GM12872 (cell line): Measurements from ENCODE around the gene CCN2.

Experiments
- TF ChIP-seq, protein P1 (sequence below): IDR thresholded peaks from 3 replicates; pipeline ENCODE4 v1.5.1; 2011; ENCODE audit warnings: low read depth, mild to moderate bottlenecking, low read length, moderate library complexity; ENCODE audit not compliant: insufficient read depth

Gene CCN2, protein sequence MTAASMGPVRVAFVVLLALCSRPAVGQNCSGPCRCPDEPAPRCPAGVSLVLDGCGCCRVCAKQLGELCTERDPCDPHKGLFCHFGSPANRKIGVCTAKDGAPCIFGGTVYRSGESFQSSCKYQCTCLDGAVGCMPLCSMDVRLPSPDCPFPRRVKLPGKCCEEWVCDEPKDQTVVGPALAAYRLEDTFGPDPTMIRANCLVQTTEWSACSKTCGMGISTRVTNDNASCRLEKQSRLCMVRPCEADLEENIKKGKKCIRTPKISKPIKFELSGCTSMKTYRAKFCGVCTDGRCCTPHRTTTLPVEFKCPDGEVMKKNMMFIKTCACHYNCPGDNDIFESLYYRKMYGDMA

DNA sequence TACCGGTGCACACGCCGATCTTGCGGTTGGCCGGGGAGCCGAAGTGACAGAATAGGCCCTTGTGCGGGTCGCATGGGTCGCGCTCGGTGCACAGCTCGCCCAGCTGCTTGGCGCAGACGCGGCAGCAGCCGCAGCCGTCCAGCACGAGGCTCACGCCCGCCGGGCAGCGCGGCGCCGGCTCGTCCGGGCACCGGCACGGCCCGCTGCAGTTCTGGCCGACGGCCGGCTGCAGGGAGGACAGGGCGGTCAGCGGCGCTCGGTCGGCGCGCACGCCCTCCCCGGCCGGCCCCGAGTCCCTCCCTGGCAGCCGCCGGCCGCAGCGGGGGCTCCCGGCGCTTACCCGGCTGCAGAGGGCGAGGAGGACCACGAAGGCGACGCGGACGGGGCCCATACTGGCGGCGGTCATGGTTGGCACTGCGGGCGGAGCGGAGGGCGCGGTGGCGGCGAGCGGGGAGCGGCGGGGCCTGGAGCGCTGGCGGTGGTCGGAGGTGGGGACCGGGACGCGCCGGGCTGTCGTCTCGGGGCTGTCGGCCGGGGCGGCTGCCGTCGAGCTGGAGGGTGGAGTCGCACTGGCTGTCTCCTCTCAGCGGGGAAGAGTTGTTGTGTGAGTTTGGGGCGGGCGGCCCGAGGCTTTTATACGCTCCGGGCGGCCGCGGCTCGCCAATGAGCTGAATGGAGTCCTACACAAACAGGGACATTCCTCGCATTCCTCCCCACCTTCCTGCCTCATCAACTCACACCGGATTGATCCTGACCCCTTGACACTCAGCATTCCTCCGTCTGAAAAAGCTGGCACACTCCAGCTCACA lies at the start of gene CCN2:
Gene CCN2, minus strand, starts transcription at position 606 of the 809 bp plus-strand sequence. Its CDS starts 200 bp downstream, at position 406.
- TF ChIP-seq, protein P1, sequence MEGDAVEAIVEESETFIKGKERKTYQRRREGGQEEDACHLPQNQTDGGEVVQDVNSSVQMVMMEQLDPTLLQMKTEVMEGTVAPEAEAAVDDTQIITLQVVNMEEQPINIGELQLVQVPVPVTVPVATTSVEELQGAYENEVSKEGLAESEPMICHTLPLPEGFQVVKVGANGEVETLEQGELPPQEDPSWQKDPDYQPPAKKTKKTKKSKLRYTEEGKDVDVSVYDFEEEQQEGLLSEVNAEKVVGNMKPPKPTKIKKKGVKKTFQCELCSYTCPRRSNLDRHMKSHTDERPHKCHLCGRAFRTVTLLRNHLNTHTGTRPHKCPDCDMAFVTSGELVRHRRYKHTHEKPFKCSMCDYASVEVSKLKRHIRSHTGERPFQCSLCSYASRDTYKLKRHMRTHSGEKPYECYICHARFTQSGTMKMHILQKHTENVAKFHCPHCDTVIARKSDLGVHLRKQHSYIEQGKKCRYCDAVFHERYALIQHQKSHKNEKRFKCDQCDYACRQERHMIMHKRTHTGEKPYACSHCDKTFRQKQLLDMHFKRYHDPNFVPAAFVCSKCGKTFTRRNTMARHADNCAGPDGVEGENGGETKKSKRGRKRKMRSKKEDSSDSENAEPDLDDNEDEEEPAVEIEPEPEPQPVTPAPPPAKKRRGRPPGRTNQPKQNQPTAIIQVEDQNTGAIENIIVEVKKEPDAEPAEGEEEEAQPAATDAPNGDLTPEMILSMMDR: no peak

DNA sequence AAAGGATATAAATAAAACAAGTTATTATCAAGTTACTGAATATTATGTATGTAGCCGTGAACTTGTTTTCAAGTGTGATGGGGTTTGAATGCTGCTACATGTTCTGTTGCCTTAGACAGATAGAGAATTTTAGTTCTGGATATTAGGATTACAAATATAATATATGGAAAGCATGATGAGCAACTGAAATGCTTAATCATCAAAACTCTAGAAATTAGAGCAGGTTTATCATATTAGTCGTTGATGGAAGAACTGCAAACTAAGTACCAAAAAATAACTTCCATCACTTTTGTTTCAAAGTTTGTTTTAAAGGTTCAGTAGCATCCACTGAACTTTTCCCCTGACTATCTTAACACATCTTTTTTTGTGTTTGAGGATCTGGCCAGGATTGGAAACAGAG lies 49.1 kb upstream of the CCN2 start:
- TF ChIP-seq, protein P1: no peak

DNA sequence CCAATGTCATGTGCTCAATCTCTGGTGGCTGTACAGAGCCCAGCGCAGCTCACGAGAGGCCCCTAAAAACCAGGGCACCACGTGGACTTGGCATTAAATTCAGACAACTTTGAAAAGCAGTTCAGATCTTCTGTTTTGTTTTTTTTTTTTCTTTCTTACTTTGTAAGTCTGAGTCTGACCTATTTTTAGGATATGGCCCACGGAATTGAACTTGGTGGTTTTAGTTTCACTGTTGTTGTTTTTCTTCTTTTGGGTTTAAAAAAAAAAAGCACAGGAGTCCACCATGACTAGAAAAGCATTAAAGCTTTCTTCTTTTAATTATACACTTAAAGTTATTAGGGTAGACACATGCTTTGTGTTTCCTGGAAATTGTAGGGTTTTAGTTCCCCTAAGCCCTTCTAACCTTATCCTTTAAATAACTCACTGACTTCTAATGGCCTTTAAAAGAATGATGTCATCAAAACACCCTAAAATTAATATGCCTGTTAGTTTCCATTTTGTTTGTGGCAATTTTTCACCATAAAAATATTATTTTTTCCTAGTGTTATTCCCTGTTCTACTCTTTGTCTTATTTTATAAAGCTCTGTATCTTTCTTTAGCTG lies 48.5 kb upstream of the CCN2 start:
- TF ChIP-seq, protein P1: no peak

DNA sequence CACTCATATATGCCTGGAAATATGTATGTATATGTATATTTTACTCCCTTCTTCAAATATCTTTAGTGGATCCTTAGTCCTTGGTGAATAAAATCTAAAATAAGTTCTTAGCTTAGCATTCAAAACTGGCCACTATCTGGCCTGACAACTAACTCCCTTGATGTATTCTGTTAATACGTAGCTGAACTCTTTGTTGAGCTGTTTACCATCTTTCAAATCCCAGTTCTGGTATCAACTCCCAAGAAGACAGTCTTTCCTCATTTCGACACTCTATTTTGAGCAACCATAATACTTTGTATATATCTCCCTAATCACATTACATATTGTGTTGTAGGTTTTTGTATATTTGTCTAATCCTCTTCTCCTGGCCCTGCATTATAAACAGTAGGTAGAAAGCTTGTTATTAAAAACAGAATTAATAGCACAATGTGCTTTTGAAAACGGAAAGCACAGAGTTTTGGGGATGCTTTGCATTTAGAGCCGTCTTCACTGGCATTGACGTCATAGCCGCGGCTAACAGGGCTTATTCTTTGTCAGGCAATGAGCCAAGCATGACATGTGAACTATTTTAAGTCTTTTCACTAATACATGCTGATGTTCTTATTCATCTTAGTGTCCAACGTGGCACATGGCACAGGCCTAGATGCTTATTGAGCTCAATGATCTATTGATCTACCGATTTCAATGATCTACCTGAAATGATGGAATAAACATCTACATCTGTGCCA lies 47.2 kb upstream of the CCN2 start:
- TF ChIP-seq, protein P1: no peak

DNA sequence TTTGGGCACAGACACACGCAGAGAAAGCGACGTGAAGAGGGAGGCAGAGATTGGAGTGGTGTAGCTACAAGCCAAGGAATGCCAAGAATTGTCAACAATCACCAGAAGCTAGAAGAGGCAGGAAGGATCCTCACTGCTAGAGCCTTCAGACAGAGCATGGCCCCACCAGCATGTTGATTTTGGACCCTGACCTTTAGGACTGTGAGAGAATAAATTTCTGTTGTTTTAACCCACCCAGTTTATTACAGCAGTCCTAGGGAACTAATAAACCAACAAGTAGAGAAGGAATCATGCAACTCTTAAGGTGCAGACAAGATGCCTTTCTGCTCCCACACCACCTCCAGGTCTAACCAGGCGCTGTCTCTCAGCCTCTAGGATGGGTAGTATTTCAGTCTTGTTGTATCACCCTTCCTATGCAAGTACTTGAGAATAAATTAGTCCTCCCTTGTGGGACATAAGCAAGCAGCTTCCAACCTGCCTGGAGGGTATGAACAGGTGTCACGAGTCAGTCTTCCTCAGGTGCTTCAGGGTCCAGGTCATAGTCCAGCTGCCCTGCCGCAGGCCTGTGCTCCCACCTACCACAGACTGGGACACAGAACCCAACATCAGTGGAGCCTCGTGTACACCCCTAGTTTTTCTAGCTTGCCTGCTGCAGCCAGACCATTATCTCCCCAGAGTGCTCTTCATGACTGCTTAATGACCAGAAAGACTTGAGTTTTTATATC lies 46.4 kb upstream of the CCN2 start:
- TF ChIP-seq, protein P1: no peak

DNA sequence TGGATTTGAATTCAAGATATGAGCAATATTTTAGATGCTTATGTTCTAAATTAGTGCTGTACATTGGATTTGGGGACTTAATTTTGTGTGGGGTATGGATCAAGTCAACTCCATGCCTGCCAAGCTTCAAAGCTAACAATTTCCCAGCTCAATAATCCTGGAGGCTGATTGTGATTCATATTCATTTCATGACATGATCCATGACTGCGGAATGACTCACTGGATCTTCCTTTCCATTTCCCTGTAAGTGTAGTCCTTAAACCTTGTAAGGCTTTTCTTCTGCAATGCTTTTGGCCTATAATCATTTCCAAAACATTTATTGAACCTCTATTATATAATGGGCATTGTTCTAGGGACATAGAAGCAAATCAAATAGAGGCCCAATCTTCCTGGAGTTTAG lies 44.7 kb upstream of the CCN2 start:
- TF ChIP-seq, protein P1: no peak
